ENCODE measurements around the gene CGB2.

- no peak for TF ChIP-seq CTCF (IDR thresholded peaks at IDR 0.05)
- TF ChIP-seq POLR2A (IDR thresholded peaks at IDR 0.05), result no peak
Measured at GRCh38 chr19:49061445-49061844, 29.8 kb downstream of the CGB2 start.
